GM19452 (cell line): ENCODE data around the gene SUPT3H.

Experiments used
- ATAC-seq: cut with Tn5 transposase; IDR thresholded peaks from one replicate; pipeline ENCODE4 v1.9.1; 2021; ENCODE audit not compliant: unreplicated experiment

The SUPT3H gene

GRCh38 chr6:45265246-45265645 lies 112.5 kb downstream of the SUPT3H start:
- ATAC-seq: no peak

- no peak for ATAC-seq
Measured at GRCh38 chr6:45260696-45261095, 117.0 kb downstream of the SUPT3H start.

- no peak for ATAC-seq
Measured at GRCh38 chr6:45256697-45257695, 120.7 kb downstream of the SUPT3H start.

- ATAC-seq: no peak
Measured at GRCh38 chr6:45255434-45255833, 122.3 kb downstream of the SUPT3H start.

- ATAC-seq: no peak
Measured at GRCh38 chr6:45254253-45254652, 123.5 kb downstream of the SUPT3H start.

- no peak for ATAC-seq
Measured at GRCh38 chr6:45253453-45253852, 124.3 kb downstream of the SUPT3H start.

GRCh38 chr6:45231660-45232059 lies 146.1 kb downstream of the SUPT3H start:
- ATAC-seq: no peak

GRCh38 chr6:45229416-45229815 lies 148.3 kb downstream of the SUPT3H start:
- no peak for ATAC-seq

GRCh38 chr6:45226081-45226480 lies 151.7 kb downstream of the SUPT3H start:
- ATAC-seq: no peak

GRCh38 chr6:45222380-45222779 lies 155.4 kb downstream of the SUPT3H start:
- ATAC-seq: no peak

GRCh38 chr6:45215759-45216158 lies 162.0 kb downstream of the SUPT3H start:
- no peak for ATAC-seq

GRCh38 chr6:45212976-45213375 lies 164.8 kb downstream of the SUPT3H start:
- no peak for ATAC-seq

GRCh38 chr6:45209762-45210161 lies 168.0 kb downstream of the SUPT3H start:
- ATAC-seq: no peak

- ATAC-seq: no peak
Measured at GRCh38 chr6:45206793-45207492, 170.8 kb downstream of the SUPT3H start.

GRCh38 chr6:45201484-45201883 lies 176.2 kb downstream of the SUPT3H start:
- no peak for ATAC-seq

GRCh38 chr6:45200510-45200909 lies 177.2 kb downstream of the SUPT3H start:
- ATAC-seq: no peak

GRCh38 chr6:45199554-45199953 lies 178.2 kb downstream of the SUPT3H start:
- ATAC-seq: no peak

- ATAC-seq: no peak
Measured at GRCh38 chr6:45196121-45196520, 181.6 kb downstream of the SUPT3H start.

GRCh38 chr6:45195137-45195536 lies 182.6 kb downstream of the SUPT3H start:
- ATAC-seq: no peak

- no peak for ATAC-seq
Measured at GRCh38 chr6:45192556-45192955, 185.2 kb downstream of the SUPT3H start.

- ATAC-seq: no peak
Measured at GRCh38 chr6:45191414-45191813, 186.3 kb downstream of the SUPT3H start.

GRCh38 chr6:45187836-45188235 lies 189.9 kb downstream of the SUPT3H start:
- no peak for ATAC-seq
